HepG2 (cell line): ENCODE measurements around the gene TEX22. TPM values are rescaled to one million over a fixed set of nuclear protein-coding genes. Genes with fewer than 3 reads are reported as not detected.

Experiments
- ATAC-seq: fragments of 200-7000 bp; cut with Tn5 transposase; 3 replicates; pipeline ENCODE4 v1.9.1; 2020; ENCODE audit warnings: mild to moderate bottlenecking, moderate library complexity
- BruUV-seq: library from RNA; stranded (reverse); fragments of 400-500 nt; replicated peaks from 2 replicates; lab custom pipeline; 2021; lab: Mats Ljungman, UMichigan
- CTCF ChIA-PET: fragments of 300-600 bp; formaldehyde crosslinking; extraction: SDS; loops from one replicate; lab custom pipeline; 2021; ENCODE audit warnings: low total read pairs, inconsistent platforms, low intra/inter-chr PET ratio; lab: Yijun Ruan, JAX
- POLR2A ChIA-PET: fragments of 350-600 bp; sonication (Branson Sonifier 250); formaldehyde crosslinking; loops from one replicate; lab custom pipeline; 2020; ENCODE audit warnings: antibody characterized with exemption, inconsistent platforms; lab: Yijun Ruan, JAX
- DNase-seq: peaks from one replicate; pipeline ENCODE4 v3.0.0-alpha.2; 2015; ENCODE audit warnings: low spot score
- FAIRE-seq: peaks from 3 replicates; lab custom pipeline; 2011; peaks lifted over from hg19 to GRCh38; lab: Jason Lieb, UNC
- H2AFZ ChIP-seq: one replicate; pipeline ENCODE4 v1.6.1; 2011; ENCODE audit warnings: low read length, inconsistent platforms
- H3K27ac ChIP-seq: fragments of 300-600 bp; 3 replicates; pipeline ENCODE4 v1.8.0; 2011; ENCODE audit warnings: mixed run types, mild to moderate bottlenecking, mixed read lengths, low read length, inconsistent platforms; ENCODE audit not compliant: insufficient read depth; ENCODE audit errors: extremely low read length
- H3K27me3 ChIP-seq, 2 experiments: fragments of 200-600 bp in 1 of 2; 2 replicates in 1 of 2; 3 replicates in 1 of 2; pipeline versions ENCODE4 v1.6.0 to v1.8.0; 2011; ENCODE audit warnings: low read length in 2 of 2, mild to moderate bottlenecking in 2 of 2, moderate library complexity in 2 of 2, inconsistent platforms in 1 of 2; ENCODE audit not compliant: insufficient read depth in 2 of 2, control insufficient read depth in 1 of 2
- H3K36me3 ChIP-seq, 2 experiments: fragments of 200-600 bp in 1 of 2; replicated peaks in 1 of 2; 2 replicates in 1 of 2; 3 replicates in 1 of 2; pipeline versions ENCODE4 v1.5.1 to v1.8.0; 2011; ENCODE audit warnings: low read length in 2 of 2, inconsistent platforms in 1 of 2; ENCODE audit not compliant: insufficient read depth in 2 of 2, control insufficient read depth in 1 of 2
- H3K4me1 ChIP-seq: 2 replicates; pipeline ENCODE4 v1.5.1; 2012; ENCODE audit warnings: low read length, inconsistent platforms; ENCODE audit not compliant: insufficient read depth
- H3K4me2 ChIP-seq: 2 replicates; pipeline ENCODE4 v1.6.0; 2011; ENCODE audit warnings: low read depth, low read length, inconsistent platforms
- H3K4me3 ChIP-seq, 3 experiments: fragments of 200-600 bp in 1 of 3; sonication (generic), shearing (Covaris generic) in 1 of 3; replicated peaks in 1 of 3; 2 replicates each; pipeline ENCODE4 v1.5.1; 2011 to 2016; ENCODE audit warnings: low read length in 3 of 3, inconsistent platforms in 2 of 3, low read depth in 2 of 3, mild to moderate bottlenecking in 2 of 3, control low read depth in 1 of 3, mixed read lengths in 1 of 3; ENCODE audit not compliant: insufficient read depth in 1 of 3
- H3K79me2 ChIP-seq: one replicate; pipeline ENCODE4 v1.6.1; 2011; ENCODE audit warnings: low read length, inconsistent platforms; ENCODE audit not compliant: insufficient read depth
- H3K9ac ChIP-seq: 2 replicates; pipeline ENCODE4 v1.6.0; 2011; ENCODE audit warnings: mild to moderate bottlenecking, low read depth, low read length, inconsistent platforms; ENCODE audit not compliant: insufficient read depth
- H3K9me3 ChIP-seq: 2 replicates; pipeline ENCODE4 v1.5.1; 2012; ENCODE audit warnings: mild to moderate bottlenecking, low read length
- H4K20me1 ChIP-seq: 2 replicates; pipeline ENCODE4 v1.6.0; 2011; ENCODE audit warnings: inconsistent platforms, mild to moderate bottlenecking, low read length, moderate library complexity; ENCODE audit not compliant: insufficient read depth
- AGO2 ChIP-seq: fragments of 200-400 bp; formaldehyde crosslinking; optimal IDR thresholded peaks from 2 replicates; pipeline ENCODE3; 2017; ENCODE audit warnings: mild to moderate bottlenecking, low read depth, low read length, moderate library complexity
- ARNT ChIP-seq: fragments of 450-650 bp; IDR thresholded peaks from 2 replicates; pipeline ENCODE4 v1.6.1; 2017
- BORCS8-MEF2B ChIP-seq: sonication (generic); formaldehyde crosslinking; IDR thresholded peaks from 2 replicates; pipeline ENCODE4 v1.8.0; 2022; ENCODE audit warnings: mild to moderate bottlenecking, missing genetic modification reagents
- EEA1 ChIP-seq: sonication (generic); formaldehyde crosslinking; IDR thresholded peaks from 2 replicates; pipeline ENCODE4 v1.5.1; 2020; ENCODE audit warnings: mild to moderate bottlenecking, missing genetic modification reagents, borderline replicate concordance
- IKZF4 ChIP-seq: sonication (generic); formaldehyde crosslinking; IDR thresholded peaks from 2 replicates; pipeline ENCODE4 v1.5.1; 2020; ENCODE audit warnings: borderline replicate concordance, mild to moderate bottlenecking, low read depth, missing genetic modification reagents; ENCODE audit errors: not compliant biosample characterization
- IRX3 ChIP-seq: sonication (generic); formaldehyde crosslinking; IDR thresholded peaks from 2 replicates; pipeline ENCODE4 v1.8.1; 2023; ENCODE audit warnings: mild to moderate bottlenecking, low read depth, missing genetic modification reagents, borderline replicate concordance
- RBM39 ChIP-seq: fragments of 200-400 bp; formaldehyde crosslinking; IDR thresholded peaks from one replicate; pipeline ENCODE4 v1.6.1; 2018; ENCODE audit warnings: antibody characterized with exemption, mild to moderate bottlenecking, low read depth, low read length; ENCODE audit not compliant: poor library complexity, severe bottlenecking
- SMAD1 ChIP-seq: sonication (generic); formaldehyde crosslinking; IDR thresholded peaks from 2 replicates; pipeline ENCODE4 v1.4.0; 2020; ENCODE audit warnings: missing genetic modification reagents, low read depth, mild to moderate bottlenecking, borderline replicate concordance
- ZNF256 ChIP-seq: sonication (generic); formaldehyde crosslinking; conservative IDR thresholded peaks from 2 replicates; pipeline ENCODE4 v1.4.0; 2020; ENCODE audit warnings: missing genetic modification reagents
- ZNF326 ChIP-seq: sonication (generic); formaldehyde crosslinking; IDR thresholded peaks from 2 replicates; pipeline ENCODE4 v1.4.0; 2020; ENCODE audit warnings: missing genetic modification reagents, borderline replicate concordance
- ZSCAN9 ChIP-seq: IDR thresholded peaks from 2 replicates; pipeline ENCODE4 v1.6.1; 2016; ENCODE audit warnings: borderline replicate concordance
- WGBS: methylation state at CpG from one replicate; pipeline ENCODE4 v1.1.6; 2017; ENCODE audit warnings: low lambda C conversion rate; 5-methylcytosine and 5-hydroxymethylcytosine counted together
- in situ Hi-C: cut with HindIII; loops from 2 replicates; pipeline ENCODE4 v1.10.0; 2017; ENCODE audit warnings: low pct_unique_long_range_greater_than_20kb; ENCODE audit not compliant: extremely low pct_ligation_motif_present
- intact Hi-C: fragments of 100-400 bp; cut with micrococcal nuclease; formaldehyde crosslinking; loops from one replicate; pipeline ENCODE4 v1.10.0; 2022; ENCODE audit not compliant: unreplicated experiment
- polyA plus RNA-seq, 8 experiments: library from polyadenylated mRNA; depleted of rRNA in 3 of 8; stranded (reverse) in 7 of 8; unstranded in 1 of 8; fragments of >200 nt; fragmentation: Illumina TruSeq in 4 of 8; extraction: Trizol in 4 of 8; gene quantifications; 2 replicates each; pipeline versions ENCODE4 v1.2.1 to v1.2.3, GENCODE V29; 2011 to 2016; ENCODE audit warnings: low read depth in 4 of 8, missing spikeins in 1 of 8, mixed read lengths in 1 of 8; ENCODE audit not compliant: insufficient read depth in 1 of 8
- total RNA-seq, 5 experiments: library from RNA; depleted of rRNA; stranded (reverse); fragments of >200 nt; fragmentation: Illumina TruSeq; extraction: Trizol; gene quantifications; 2 replicates each; pipeline ENCODE4 v1.2.3, GENCODE V29; 2016; ENCODE audit warnings: low read depth in 1 of 5
- TF ChIP-seq, protein P1 (sequence below): sonication (generic); formaldehyde crosslinking; IDR thresholded peaks from 2 replicates; pipeline ENCODE4 v1.4.0; 2020; ENCODE audit warnings: missing genetic modification reagents
- TF ChIP-seq, protein P2 (sequence below): sonication (generic); formaldehyde crosslinking; IDR thresholded peaks from 2 replicates; pipeline ENCODE4 v1.8.1; 2023; ENCODE audit warnings: mild to moderate bottlenecking, inconsistent platforms, moderate library complexity, missing genetic modification reagents, borderline replicate concordance

Gene TEX22
- total and polyA plus RNA-seq, 2 of the 13 experiments (the other 11 are each of a cell fraction or from before 2014, with no cell fraction given), result 0.07 to 0.27 TPM

DNA sequence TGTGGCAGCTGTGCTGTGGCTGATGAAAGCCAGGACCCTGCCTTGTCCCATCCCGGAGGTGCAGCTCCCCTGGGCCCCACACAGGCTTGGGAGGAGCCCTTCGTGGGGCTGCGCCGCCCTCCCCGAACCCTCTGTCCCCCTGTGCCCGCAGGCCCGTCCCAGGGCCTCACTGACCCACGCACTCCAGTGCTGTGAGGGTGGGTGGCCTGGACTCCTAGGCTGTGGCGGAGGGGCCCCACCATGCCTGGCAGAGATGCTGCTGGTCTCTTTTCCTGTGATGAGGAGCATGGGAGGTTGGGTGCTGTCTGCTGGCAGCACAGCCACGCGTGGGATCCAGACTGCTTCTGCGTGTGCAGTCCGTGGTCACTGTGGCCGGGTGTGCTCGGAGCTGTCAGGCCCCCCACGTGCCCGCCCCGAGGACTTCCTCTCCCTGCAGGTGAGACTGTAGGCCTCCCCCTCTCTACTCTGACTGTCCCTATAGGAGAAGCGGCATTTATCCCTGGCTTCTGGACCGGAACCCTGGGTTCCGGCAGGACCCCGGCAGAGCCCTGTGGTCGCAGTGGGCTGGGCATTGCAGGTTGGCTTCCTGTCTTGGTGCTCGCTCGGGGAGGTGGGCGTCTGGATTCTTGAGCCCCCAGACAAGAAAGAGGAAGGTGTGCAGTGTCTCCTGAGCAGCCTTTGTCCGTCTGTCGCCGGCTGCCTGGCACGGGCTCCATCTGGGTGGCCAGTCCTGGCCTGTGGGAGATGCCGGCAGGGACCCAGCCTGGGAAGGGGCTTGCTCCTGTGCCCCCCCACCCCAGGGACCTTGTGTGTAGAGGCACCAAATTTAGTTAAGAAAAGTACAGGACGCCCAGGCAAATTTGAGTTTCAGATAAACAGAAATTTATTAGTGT is 23.6 kb downstream of the TEX22 start:
- no peak for ATAC-seq
- Histone ChIP-seq H3K79me2 (peaks cover 54% of the 10 kb centered on the region), H3K4me1 (peaks cover 43% of the 10 kb centered on the region), H3K9ac (peak overlapping the region; percentile 89; the same call in 1 of the 2 replicates), H3K36me3 (peaks cover 2 to 16% of the 10 kb centered on the region in 2 experiments; a peak in 2 of 5 replicates), H3K9me3 (no peaks in the 10 kb centered on the region), H3K4me3 (peak overlapping the region in 2 of 3 experiments; percentile 86 to 88; a peak in 2 of 6 replicates), H3K4me2 (peak overlapping the region; percentile 81), H3K27ac (no peak overlapping the region), H4K20me1 (0 out of 2 replicates have a peak, but pooled peaks cover 2% of the 10 kb centered on the region), H3K27me3 (no peaks in the 10 kb centered on the region; a peak in 1 of 5 replicates), H2AFZ (no peak overlapping the region)
- no TSS peak for BruUV-seq
- in situ Hi-C loops (loop anchor here (5.0 kb wide), 1 partner anchor 105 kb away; the partner anchor contains the start of gene TMEM121), intact Hi-C loops (no loop called here)
- CTCF ChIA-PET, result no interaction called here
- POLR2A ChIA-PET, result no interaction called here
- WGBS, result 91% methylated on average over 20 of the region's 32 CpGs
- no peak for DNase-seq
- no peak for FAIRE-seq
- TF ChIP-seq AGO2 (peak; percentile 87), EEA1 (CRISPR knock-in tag) (no peak), RBM39 (peak; percentile 31), ZSCAN9 (no peak), IRX3 (no peak), SMAD1 (CRISPR knock-in tag) (no peak), ARNT (no peak), BORCS8-MEF2B (CRISPR knock-in tag) (no peak), ZNF326 (no peak), ZNF256 (CRISPR knock-in tag) (no peak), IKZF4 (CRISPR knock-in tag) (no peak)
- TF ChIP-seq, protein P1, sequence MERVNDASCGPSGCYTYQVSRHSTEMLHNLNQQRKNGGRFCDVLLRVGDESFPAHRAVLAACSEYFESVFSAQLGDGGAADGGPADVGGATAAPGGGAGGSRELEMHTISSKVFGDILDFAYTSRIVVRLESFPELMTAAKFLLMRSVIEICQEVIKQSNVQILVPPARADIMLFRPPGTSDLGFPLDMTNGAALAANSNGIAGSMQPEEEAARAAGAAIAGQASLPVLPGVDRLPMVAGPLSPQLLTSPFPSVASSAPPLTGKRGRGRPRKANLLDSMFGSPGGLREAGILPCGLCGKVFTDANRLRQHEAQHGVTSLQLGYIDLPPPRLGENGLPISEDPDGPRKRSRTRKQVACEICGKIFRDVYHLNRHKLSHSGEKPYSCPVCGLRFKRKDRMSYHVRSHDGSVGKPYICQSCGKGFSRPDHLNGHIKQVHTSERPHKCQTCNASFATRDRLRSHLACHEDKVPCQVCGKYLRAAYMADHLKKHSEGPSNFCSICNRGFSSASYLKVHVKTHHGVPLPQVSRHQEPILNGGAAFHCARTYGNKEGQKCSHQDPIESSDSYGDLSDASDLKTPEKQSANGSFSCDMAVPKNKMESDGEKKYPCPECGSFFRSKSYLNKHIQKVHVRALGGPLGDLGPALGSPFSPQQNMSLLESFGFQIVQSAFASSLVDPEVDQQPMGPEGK, result no peak
- TF ChIP-seq, protein P2, sequence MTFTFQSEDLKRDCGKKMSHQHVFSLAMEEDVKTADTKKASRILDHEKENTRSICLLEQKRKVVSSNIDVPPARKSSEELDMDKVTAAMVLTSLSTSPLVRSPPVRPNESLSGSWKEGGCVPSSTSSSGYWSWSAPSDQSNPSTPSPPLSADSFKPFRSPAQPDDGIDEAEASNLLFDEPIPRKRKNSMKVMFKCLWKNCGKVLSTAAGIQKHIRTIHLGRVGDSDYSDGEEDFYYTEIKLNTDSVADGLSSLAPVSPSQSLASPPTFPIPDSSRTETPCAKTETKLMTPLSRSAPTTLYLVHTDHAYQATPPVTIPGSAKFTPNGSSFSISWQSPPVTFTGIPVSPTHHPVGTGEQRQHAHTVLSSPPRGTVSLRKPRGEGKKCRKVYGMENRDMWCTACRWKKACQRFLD (CRISPR knock-in tag), result no peak
